LNCAP (cell line): ENCODE measurements around the gene CLEC11A.

ENCODE experiments used
- TF ChIP-seq, protein P1 (sequence below): fragments of 450-650 bp; IDR thresholded peaks from 2 replicates; pipeline ENCODE4 v1.5.1; 2017; ENCODE audit warnings: mild to moderate bottlenecking

CLEC11A gene

GRCh38 chr19:50743537-50743936 lies 20.4 kb downstream of the CLEC11A start:
- TF ChIP-seq, protein P1, sequence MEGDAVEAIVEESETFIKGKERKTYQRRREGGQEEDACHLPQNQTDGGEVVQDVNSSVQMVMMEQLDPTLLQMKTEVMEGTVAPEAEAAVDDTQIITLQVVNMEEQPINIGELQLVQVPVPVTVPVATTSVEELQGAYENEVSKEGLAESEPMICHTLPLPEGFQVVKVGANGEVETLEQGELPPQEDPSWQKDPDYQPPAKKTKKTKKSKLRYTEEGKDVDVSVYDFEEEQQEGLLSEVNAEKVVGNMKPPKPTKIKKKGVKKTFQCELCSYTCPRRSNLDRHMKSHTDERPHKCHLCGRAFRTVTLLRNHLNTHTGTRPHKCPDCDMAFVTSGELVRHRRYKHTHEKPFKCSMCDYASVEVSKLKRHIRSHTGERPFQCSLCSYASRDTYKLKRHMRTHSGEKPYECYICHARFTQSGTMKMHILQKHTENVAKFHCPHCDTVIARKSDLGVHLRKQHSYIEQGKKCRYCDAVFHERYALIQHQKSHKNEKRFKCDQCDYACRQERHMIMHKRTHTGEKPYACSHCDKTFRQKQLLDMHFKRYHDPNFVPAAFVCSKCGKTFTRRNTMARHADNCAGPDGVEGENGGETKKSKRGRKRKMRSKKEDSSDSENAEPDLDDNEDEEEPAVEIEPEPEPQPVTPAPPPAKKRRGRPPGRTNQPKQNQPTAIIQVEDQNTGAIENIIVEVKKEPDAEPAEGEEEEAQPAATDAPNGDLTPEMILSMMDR, result no peak

DNA sequence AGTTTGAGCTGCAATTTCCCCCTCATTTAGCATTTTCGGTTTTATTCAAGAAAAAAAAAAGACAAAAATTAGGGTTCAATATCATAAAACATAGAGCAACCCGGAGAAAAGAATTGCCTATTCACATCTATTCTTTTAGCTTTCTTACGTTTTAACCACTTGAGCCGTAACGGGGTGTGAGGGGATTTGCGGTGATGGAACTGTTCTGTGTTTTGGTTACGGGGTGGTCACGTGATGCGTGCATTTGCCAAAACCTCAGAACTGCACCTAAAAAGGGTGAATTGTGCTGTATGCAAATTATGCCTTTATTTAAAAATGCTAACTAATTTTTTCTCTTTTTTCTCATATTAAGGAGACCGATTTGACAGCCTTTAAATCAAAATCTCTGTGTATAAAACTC lies 22.1 kb downstream of the CLEC11A start:
- TF ChIP-seq, protein P1, result no peak

- TF ChIP-seq, protein P1, result no peak
Observed at GRCh38 chr19:50749490-50749889, 26.3 kb downstream of the CLEC11A start.

DNA sequence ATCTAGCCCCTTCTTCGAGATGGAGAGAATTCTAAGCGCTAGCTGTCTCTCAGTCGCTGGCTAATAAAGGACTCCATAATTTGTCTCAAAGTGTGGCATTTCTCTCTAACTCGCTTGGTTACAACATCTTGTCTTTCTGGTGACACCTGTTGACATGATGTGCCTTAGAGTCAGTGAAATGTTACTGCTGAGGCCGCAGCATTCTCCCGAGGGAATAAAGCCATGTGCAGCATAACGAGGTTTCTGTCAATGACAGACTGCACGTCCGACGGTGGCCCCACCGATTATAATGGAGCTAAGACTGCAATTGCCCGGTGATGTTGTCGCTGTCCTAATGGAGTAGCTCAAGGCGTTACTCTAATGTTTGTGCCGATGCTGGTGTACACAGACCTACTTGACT lies 26.8 kb downstream of the CLEC11A start:
- TF ChIP-seq, protein P1, result no peak

GRCh38 chr19:50753879-50754278 lies 30.7 kb downstream of the CLEC11A start:
- TF ChIP-seq, protein P1, result no peak

GRCh38 chr19:50759886-50760285 lies 36.7 kb downstream of the CLEC11A start:
- TF ChIP-seq, protein P1, result no peak

GRCh38 chr19:50764409-50764808 lies 41.2 kb downstream of the CLEC11A start:
- TF ChIP-seq, protein P1, result no peak

GRCh38 chr19:50768277-50768676 lies 45.1 kb downstream of the CLEC11A start:
- TF ChIP-seq, protein P1, result no peak
